SH-SY5Y (cell line): ENCODE data around the gene THSD7A.

Experiments
- GATA2 ChIP-seq: IDR thresholded peaks from 2 replicates; pipeline ENCODE4 v1.6.1; 2011; ENCODE audit warnings: mild to moderate bottlenecking, low read depth, low read length
- GATA3 ChIP-seq: IDR thresholded peaks from 2 replicates; pipeline ENCODE4 v1.6.1; 2011; ENCODE audit warnings: low read depth, mild to moderate bottlenecking, low read length, moderate library complexity

GRCh38 chr7:11753433-11753832 lies 78.6 kb downstream of the THSD7A start:
- TF ChIP-seq GATA2 (no peak), GATA3 (no peak)
